ENCODE results near the gene GRIP2. TPM values are rescaled to one million over a fixed set of nuclear protein-coding genes. Genes with fewer than 3 reads are reported as not detected.
"Not testable (repeated sequence)": the region's sequence is repeated elsewhere in the genome, so short reads cannot be mapped to it uniquely, and the experiment has no call there.

The GRIP2 gene
- polyA plus RNA-seq, 1 donor from 2014 or later = 8.6 TPM

GRCh38 chr3:14518432-14518802, 21.7 kb downstream of the GRIP2 start:
- no peak overlapping the region for H3K27ac ChIP-seq (ENCODE audit: low read length)
- no peaks in the 10 kb centered on the region for H3K9me3 ChIP-seq (ENCODE audit: low read length)
- no peak for TF ChIP-seq MXI1 (conservative IDR thresholded peaks at IDR 0.05; ENCODE audit: poor library complexity, severe bottlenecking)
- TF ChIP-seq TAF1 (IDR thresholded peaks at IDR 0.05; ENCODE audit: low read depth) = no peak

GRCh38 chr3:14517601-14518431, 22.3 kb downstream of the GRIP2 start:
- Histone ChIP-seq H3K4me3 (ENCODE audit: low read length) (no peak overlapping the region), H3F3A (ENCODE audit: insufficient read depth, low read length, poor library complexity, severe bottlenecking) (no peaks in the 10 kb centered on the region), H4K20me1 (ENCODE audit: insufficient read depth) (no peaks in the 10 kb centered on the region), H3K27me3 (ENCODE audit: insufficient read depth, low read depth, low read length) (no peaks in the 10 kb centered on the region), H3K9me3 (ENCODE audit: low read length) (no peaks in the 10 kb centered on the region), H3K4me2 (ENCODE audit: low read length) (no peak overlapping the region), H3K9me2 (ENCODE audit: insufficient read depth, low read length) (no peaks in the 10 kb centered on the region), H3K79me2 (replicated peaks; ENCODE audit: insufficient read depth, low read length) (no peaks in the 10 kb centered on the region), H2AFZ (ENCODE audit: low read depth, low read length) (no peak overlapping the region), H3K9ac (ENCODE audit: low read length) (no peak overlapping the region), H3K36me3 (ENCODE audit: insufficient read depth, low read length) (no peaks in the 10 kb centered on the region), H3K27ac (ENCODE audit: low read length) (no peak overlapping the region)
- no peak for TF ChIP-seq EP300 (conservative IDR thresholded peaks at IDR 0.05; ENCODE audit: poor library complexity, severe bottlenecking)
- TF ChIP-seq CTCF (IDR thresholded peaks at IDR 0.05; ENCODE audit: poor library complexity, severe bottlenecking) = no peak
- no peak for TF ChIP-seq POLR2AphosphoS5 (IDR thresholded peaks at IDR 0.05)
- no peak for TF ChIP-seq TAF1 (IDR thresholded peaks at IDR 0.05; ENCODE audit: low read depth)
- no peak for TF ChIP-seq RAD21 (conservative IDR thresholded peaks at IDR 0.05)
- no peak for TF ChIP-seq SMC3 (conservative IDR thresholded peaks at IDR 0.05; ENCODE audit: poor library complexity)

More at GRCh38 chr3:14518432-14518802, 21.7 kb downstream of the GRIP2 start:
- no peak overlapping the region for H3K4me3 ChIP-seq (ENCODE audit: low read length)
- no peaks in the 10 kb centered on the region for H3F3A ChIP-seq (ENCODE audit: insufficient read depth, low read length, poor library complexity, severe bottlenecking)
- H3K79me2 ChIP-seq (replicated peaks; ENCODE audit: insufficient read depth, low read length) = no peaks in the 10 kb centered on the region
- H3K9me2 ChIP-seq (ENCODE audit: insufficient read depth, low read length) = no peaks in the 10 kb centered on the region
- H4K20me1 ChIP-seq (ENCODE audit: insufficient read depth) = no peaks in the 10 kb centered on the region
- no peak overlapping the region for H2AFZ ChIP-seq (ENCODE audit: low read depth, low read length)
- no peak overlapping the region for H3K9ac ChIP-seq (ENCODE audit: low read length)
- H3K36me3 ChIP-seq (ENCODE audit: insufficient read depth, low read length) = no peaks in the 10 kb centered on the region
- H3K4me2 ChIP-seq (ENCODE audit: low read length) = no peak overlapping the region
- H3K27me3 ChIP-seq (ENCODE audit: insufficient read depth, low read depth, low read length) = no peaks in the 10 kb centered on the region

GRCh38 chr3:14516738-14517345, 23.3 kb downstream of the GRIP2 start:
- Histone ChIP-seq H3K27me3 (ENCODE audit: insufficient read depth, low read depth, low read length) (no peaks in the 10 kb centered on the region), H3K9me3 (ENCODE audit: low read length) (no peaks in the 10 kb centered on the region), H3K9ac (ENCODE audit: low read length) (no peak overlapping the region), H3K36me3 (ENCODE audit: insufficient read depth, low read length) (no peaks in the 10 kb centered on the region), H2AFZ (ENCODE audit: low read depth, low read length) (no peak overlapping the region), H3K4me3 (ENCODE audit: low read length) (no peak overlapping the region), H3K79me2 (replicated peaks; ENCODE audit: insufficient read depth, low read length) (no peaks in the 10 kb centered on the region), H4K20me1 (ENCODE audit: insufficient read depth) (no peaks in the 10 kb centered on the region), H3K27ac (ENCODE audit: low read length) (no peak overlapping the region), H3K4me2 (ENCODE audit: low read length) (no peak overlapping the region), H3K9me2 (ENCODE audit: insufficient read depth, low read length) (no peaks in the 10 kb centered on the region), H3F3A (ENCODE audit: insufficient read depth, low read length, poor library complexity, severe bottlenecking) (no peaks in the 10 kb centered on the region)
- TF ChIP-seq POLR2AphosphoS5 (IDR thresholded peaks at IDR 0.05) = no peak
- no peak for TF ChIP-seq REST (IDR thresholded peaks at IDR 0.05; ENCODE audit: borderline replicate concordance)
- no peak for TF ChIP-seq CTCF (IDR thresholded peaks at IDR 0.05; ENCODE audit: poor library complexity, severe bottlenecking)

GRCh38 chr3:14515526-14515925, 24.6 kb downstream of the GRIP2 start:
- not testable (repeated sequence) for H2AFZ ChIP-seq (ENCODE audit: low read depth, low read length); H3K9me3 ChIP-seq (ENCODE audit: low read length); H4K20me1 ChIP-seq (ENCODE audit: insufficient read depth); H3K9ac ChIP-seq (ENCODE audit: low read length); H3K9me2 ChIP-seq (ENCODE audit: insufficient read depth, low read length); H3K4me3 ChIP-seq (ENCODE audit: low read length); H3K27ac ChIP-seq (ENCODE audit: low read length); H3K79me2 ChIP-seq (replicated peaks; ENCODE audit: insufficient read depth, low read length); H3K4me2 ChIP-seq (ENCODE audit: low read length); H3K36me3 ChIP-seq (ENCODE audit: insufficient read depth, low read length); H3K27me3 ChIP-seq (ENCODE audit: insufficient read depth, low read depth, low read length); H3F3A ChIP-seq (ENCODE audit: insufficient read depth, low read length, poor library complexity, severe bottlenecking)
